Dedifferentiated amniotic fluid mesenchymal stem cell (primary cell): Measurements from ENCODE around the gene TADA3.

Experiments
- DNase-seq: peaks from one replicate; pipeline ENCODE4 v3.0.0-alpha.2; 2016; ENCODE audit errors: extremely low spot score

Gene TADA3

GRCh38 chr3:9760779-9761505 lies 31.3 kb downstream of the TADA3 start:
- DNase-seq = no peak

GRCh38 chr3:9757427-9757826 lies 34.8 kb downstream of the TADA3 start:
- DNase-seq = no peak

GRCh38 chr3:9754678-9755077 lies 37.6 kb downstream of the TADA3 start:
- DNase-seq = no peak

GRCh38 chr3:9750556-9751411 lies 41.5 kb downstream of the TADA3 start:
- no peak for DNase-seq

DNA sequence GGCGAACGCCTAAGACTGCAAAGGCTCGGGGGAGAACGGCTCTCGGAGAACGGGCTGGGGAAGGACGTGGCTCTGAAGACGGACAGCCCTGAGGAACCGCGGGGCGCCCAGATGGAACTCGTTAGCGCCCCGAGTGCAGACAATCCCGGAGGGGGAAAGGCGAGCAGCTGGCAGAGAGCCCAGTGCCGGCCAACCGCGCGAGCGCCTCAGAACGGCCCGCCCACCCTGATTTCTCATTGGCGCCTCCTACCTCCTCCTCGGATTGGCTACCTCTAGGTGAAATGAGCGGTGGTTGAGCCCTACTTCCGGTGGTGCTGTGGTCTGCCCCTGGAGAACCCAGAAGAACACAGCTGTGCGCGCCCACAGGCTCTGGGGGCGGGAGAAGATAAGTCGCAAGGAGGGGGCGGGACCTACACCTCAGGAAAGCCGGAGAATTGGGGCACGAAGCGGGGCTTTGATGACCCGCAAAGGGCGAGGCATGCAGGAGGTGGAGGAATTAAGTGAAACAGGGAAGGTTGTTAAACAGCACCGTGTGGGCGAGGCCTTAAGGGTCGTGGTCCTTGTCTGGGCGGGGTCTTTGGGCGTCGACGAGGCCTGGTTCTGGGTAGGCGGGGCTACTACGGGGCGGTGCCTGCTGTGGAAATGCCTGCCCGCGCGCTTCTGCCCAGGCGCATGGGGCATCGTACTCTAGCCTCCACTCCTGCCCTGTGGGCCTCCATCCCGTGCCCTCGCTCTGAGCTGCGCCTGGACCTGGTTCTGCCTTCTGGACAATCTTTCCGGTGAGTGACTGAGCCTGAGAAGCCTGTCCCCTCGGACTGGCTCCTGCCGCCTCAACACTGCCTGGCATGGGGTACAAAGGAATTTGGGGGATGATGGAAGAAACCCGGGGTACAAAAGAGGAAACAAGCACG lies 42.4 kb downstream of the TADA3 start, which contains the start of gene OGG1:
OGG1 (plus strand) TSS at position 308 of the 911 bp plus-strand sequence; CDS start at position 643, 335 bp downstream.
- DNase-seq = peak; percentile 99

GRCh38 chr3:9749296-9749644 lies 43.0 kb downstream of the TADA3 start:
- no peak for DNase-seq

DNA sequence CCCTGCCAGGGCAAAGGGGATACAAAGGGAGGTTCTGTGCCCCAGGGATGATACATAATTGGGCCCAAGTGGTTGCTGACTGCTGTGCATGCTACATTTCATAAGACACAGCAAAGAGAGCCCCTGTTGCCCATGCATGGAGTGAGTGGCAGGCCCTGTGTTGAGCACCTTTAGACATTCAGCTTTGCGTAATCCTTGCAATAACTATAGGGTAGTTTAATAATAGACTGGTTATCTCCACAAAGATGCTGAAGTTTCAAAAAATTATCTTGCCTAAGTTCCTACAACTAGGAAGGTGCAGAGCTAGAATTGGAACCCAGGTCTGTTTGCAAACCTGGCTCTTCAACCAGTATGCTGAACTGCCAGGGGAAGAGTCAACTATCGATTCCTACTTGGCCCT lies 44.2 kb downstream of the TADA3 start:
- no peak for DNase-seq

- no peak for DNase-seq
Measured at GRCh38 chr3:9747267-9747666, 45.0 kb downstream of the TADA3 start.

DNA sequence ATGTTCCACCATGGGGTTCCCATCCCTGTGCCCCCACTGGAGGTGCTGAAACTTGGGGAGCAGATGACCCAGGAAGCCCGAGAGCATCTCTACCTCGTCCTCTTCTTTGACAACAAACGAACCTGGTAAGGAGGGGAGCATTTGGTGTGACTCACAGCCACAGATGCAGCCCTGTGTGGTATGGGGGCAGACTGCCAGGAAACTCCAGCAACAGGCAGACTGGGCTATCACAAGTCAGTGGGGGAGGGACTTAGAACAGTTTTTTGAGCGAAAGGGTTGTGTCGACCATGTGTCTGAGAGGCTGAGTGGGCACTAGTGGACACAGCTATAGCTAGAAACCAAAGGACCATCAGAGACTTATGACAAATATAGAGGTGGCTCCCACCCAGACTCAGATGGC lies 45.9 kb downstream of the TADA3 start:
- no peak for DNase-seq

DNA sequence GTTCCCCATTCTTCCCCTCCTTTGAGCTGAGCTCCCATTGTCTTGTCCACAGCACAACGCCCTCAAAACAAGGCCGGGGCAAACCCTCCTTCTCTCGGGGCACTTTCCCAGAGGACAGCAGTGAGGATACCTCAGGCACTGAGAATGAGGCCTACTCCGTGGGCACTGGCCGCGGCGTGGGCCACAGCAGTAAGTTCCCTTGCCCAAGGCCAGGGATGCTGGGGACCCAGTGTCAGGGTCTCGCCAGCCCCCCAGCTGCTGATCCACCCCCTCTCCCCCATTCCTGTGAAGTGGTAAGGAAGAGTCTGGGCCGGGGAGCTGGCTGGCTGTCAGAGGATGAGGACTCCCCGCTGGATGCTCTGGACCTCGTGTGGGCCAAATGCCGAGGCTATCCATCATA lies 46.8 kb downstream of the TADA3 start:
- DNase-seq = no peak

- no peak for DNase-seq
Measured at GRCh38 chr3:9744162-9744561, 48.1 kb downstream of the TADA3 start.

- no peak for DNase-seq
Measured at GRCh38 chr3:9743548-9743947, 48.7 kb downstream of the TADA3 start.

DNA sequence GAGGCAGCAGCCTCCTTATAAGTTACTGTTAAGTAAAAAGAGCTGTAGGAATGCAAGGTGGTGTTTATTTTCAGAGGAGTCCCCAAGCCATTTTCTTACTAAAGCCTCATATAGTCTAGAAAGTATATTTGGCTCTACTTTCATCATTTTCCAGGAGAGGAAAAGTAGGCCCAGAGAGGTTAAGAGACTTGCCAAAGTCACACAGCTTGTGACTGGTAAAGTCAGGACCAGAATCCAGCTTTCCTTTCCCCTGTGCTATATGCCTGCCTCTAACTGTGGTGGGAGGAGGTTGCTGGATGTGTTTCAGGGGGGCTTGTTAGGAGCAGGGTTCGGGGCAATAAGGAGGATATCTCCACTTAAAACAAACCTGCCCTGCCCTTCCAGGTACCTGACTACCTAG lies 49.7 kb downstream of the TADA3 start:
- no peak for DNase-seq

DNA sequence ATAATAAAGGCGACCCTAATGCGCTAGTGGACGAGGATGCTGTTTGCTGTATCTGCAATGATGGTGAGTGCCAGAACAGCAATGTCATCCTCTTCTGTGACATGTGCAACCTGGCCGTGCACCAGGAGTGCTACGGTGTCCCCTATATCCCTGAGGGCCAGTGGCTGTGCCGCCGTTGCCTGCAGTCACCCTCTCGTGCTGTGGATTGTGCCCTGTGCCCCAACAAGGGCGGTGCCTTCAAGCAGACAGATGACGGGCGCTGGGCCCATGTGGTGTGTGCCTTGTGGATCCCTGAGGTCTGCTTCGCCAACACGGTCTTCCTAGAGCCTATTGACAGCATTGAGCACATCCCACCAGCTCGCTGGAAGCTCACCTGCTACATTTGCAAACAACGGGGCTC lies 53.1 kb downstream of the TADA3 start:
- no peak for DNase-seq

DNA sequence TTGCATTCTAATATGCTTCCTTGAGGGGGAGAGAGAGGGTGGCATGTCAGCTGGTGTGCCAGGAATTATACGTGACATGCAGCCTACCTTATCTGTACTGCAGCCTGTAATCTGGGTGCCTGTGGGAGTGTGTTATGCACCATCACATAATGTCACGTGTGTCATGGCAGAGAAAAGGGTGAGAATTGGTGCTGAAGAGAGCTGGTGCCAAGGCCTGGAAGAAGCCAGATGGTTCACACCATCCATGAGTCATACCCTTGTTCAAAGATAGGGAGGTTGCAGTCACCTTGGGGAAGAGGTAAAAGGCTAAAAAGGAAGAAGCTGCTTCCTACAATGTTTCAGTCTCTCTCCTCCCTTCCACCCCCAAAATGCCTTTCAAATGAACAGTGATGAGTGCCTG lies 55.4 kb downstream of the TADA3 start:
- no peak for DNase-seq

- peak; percentile 22 for DNase-seq
Measured at GRCh38 chr3:9732740-9733115, 59.5 kb downstream of the TADA3 start.

GRCh38 chr3:9732080-9732739 lies 60.1 kb downstream of the TADA3 start:
- no peak for DNase-seq

DNA sequence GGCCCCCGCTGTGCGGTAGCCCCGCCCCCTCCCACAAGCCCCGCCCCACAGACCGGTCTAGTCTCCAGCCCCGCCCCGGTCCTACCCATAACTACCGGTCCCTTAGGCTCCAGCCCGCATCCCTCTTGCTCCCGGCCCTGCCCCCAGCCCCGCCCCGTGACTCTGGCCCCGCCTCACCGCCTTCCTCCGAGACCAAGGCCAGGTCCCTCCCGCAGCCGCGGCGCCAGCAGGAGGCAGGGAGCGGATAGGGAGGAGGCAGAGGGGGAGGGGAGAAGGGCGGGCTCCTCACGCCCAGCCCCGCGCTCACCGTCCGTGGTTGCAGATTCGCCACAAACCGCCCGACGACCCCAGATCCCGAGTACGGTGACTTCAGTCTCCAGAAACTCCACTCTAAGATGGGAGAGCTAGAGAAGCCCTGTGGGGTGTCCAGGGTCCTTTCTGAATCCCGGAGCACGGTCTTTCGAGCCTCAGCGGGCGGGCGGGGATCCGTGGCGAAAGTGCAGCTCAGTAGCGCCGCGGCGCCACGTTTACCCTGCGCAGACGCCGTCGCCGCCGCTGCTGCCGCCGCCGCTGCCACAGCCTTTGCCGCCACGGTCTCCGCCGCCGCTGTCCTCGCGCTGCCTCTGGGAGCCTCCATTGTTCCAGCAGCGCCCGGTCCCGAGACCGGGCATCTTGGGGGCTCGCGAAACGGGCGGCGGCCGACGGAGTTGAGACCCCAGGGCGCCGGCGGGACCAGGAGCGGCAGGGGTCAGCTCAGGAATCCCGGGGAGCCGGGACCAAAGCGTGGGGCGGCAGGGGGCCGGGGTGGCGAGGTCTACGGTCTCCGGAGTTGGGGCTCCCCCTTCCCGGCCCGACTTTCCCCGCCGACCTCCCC lies 60.8 kb downstream of the TADA3 start, which contains the start of gene BRPF1:
BRPF1 (plus strand) TSS at position 530 of the 874 bp plus-strand sequence. CDS start 2,406 bp downstream, outside the sequence.
- DNase-seq = peak; percentile 99

- DNase-seq = peak; percentile 41
Measured at GRCh38 chr3:9730657-9731205, 61.5 kb downstream of the TADA3 start.
